Pancreas (tissue), 10 donors: ENCODE measurements around the gene TSC1. TPM values are rescaled to one million over a fixed set of nuclear protein-coding genes. Genes with fewer than 3 reads are reported as not detected.
A peak's percentile ranks its signal among the peaks of the same experiment; 100 is the strongest.

ENCODE experiments used
- ATAC-seq, 4 donors: fragments of 200-7000 bp; cut with Tn5 transposase; one replicate each; pipeline versions ENCODE4 v1.8.0 to v1.9.1; 2020; ENCODE audit warnings: mild to moderate bottlenecking in 4 of 4, moderate library complexity in 4 of 4
- DNase-seq, 6 donors: peaks; one replicate each; pipeline ENCODE4 v3.0.0-alpha.2; 2020
- FAIRE-seq: peaks from 2 replicates; lab custom pipeline; 2012; peaks lifted over from hg19 to GRCh38; lab: Jason Lieb, UNC
- H3K27ac ChIP-seq, 4 donors: fragments of 200-600 bp; sonication (generic); 1 replicate in 3 of 4; 2 replicates in 1 of 4; pipeline versions ENCODE4 v1.5.0 to v1.8.0; 2020
- H3K27me3 ChIP-seq, 4 donors: fragments of 200-600 bp; one replicate each; pipeline ENCODE4 v1.8.0; 2021
- H3K36me3 ChIP-seq, 3 donors: fragments of 200-600 bp; sonication (generic) in 1 of 3; one replicate each; pipeline versions ENCODE4 v1.5.0 to v1.8.0; 2020 to 2021
- H3K4me1 ChIP-seq, 3 donors: fragments of 200-600 bp; one replicate each; pipeline ENCODE4 v1.8.0; 2021
- H3K4me3 ChIP-seq, 4 donors: fragments of 200-600 bp; sonication (generic) in 2 of 4; one replicate each; pipeline versions ENCODE4 v1.5.0 to v1.8.0; 2020 to 2021
- H3K9me3 ChIP-seq, 4 donors: fragments of 200-600 bp; one replicate each; pipeline ENCODE4 v1.8.0; 2021
- CTCF ChIP-seq, 4 donors: fragments of 200-600 bp; sonication (generic) in 3 of 4; IDR thresholded peaks; one replicate each; pipeline versions ENCODE4 v1.5.0 to v1.8.0; 2021; ENCODE audit warnings: antibody characterized with exemption in 4 of 4
- WGBS, 2 donors: extraction: QIAGEN DNeasy Blood & Tissue Kit; methylation state at CpG; one replicate each; pipeline ENCODE4 v1.1.7; 2013; 5-methylcytosine and 5-hydroxymethylcytosine counted together
- intact Hi-C, 3 donors: fragments of 100-400 bp; cut with DNase I; formaldehyde crosslinking; loops; one replicate each; pipeline versions ENCODE4 v1.11.1 to v1.14.2; 2022
- polyA plus RNA-seq, 2 donors: library from polyadenylated mRNA; stranded (reverse); fragments of 200-250 nt; gene quantifications; one replicate each; pipeline ENCODE4 v1.2.3, GENCODE V29; 2013
- total RNA-seq, 6 donors: library from RNA; stranded (reverse); fragmentation: NEBNext Ultra II Directional in 4 of 6; extraction: Animal tissue kit (Norgen Biotek cat#: 25700) in 4 of 6; gene quantifications; one replicate each; pipeline versions ENCODE4 v1.2.1 to v1.2.4, GENCODE V29; 2021 to 2023
- donor health status: healthy with polysubstance abuse.
- donor health status: DM: no; HTN: no; CAD: no; lungs with moderate emphysema.
- donor health status: DM: no; HTN: no; CAD: no.
- donor health status: control.
- donor health status: control.
- donor health status: Bipolar disorder and iron deficiency.
- donor health status: DM: yes; HTN: yes; CAD: no.
- donor health status: DM: no; HTN: no; CAD: no.
- donor health status: DM: no; HTN: no; CAD: no.
- donor health status: DM: yes; HTN: yes; CAD: no.

The TSC1 gene
- total and polyA plus RNA-seq, 8 donors, result 17.1 to 34.5 (median 20.0) TPM

DNA sequence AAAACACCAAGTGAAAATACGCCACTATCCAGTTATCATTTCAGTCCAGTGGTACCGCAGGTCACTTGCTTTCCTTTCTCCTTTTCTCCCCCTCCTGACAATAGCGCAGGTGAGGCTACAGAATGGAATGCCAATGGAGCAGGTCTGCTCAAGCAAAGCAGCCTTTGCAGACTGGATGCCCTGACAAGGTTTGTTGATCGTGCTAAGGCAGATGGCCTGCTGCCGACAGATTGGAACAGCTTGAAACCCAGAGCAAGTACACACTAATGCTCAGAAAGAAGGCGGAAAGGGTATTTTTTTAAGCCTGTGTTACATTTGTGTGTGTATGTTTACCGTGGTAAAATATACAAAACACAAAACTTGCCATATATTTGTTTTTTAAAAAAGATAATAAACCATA, 46.4 kb downstream of the TSC1 start:
- FAIRE-seq, result no peak
- Histone ChIP-seq H3K4me3 (no peak overlapping the region), H3K9me3 (no peaks in the 10 kb centered on the region), H3K27ac (no peak overlapping the region), H3K36me3 (peaks cover 0 to 46% (median 18%) of the 10 kb centered on the region in 3 donors), H3K27me3 (no peaks in the 10 kb centered on the region), H3K4me1 (no peaks in the 10 kb centered on the region)
- TF ChIP-seq CTCF (IDR thresholded peaks at IDR 0.05), result no peak
- 94 to 97% methylated on average over 7 of the region's 7 CpGs for WGBS, 2 donors
- DNase-seq, result no peak
- no peak for ATAC-seq
- intact Hi-C loops, result no loop called here

DNA sequence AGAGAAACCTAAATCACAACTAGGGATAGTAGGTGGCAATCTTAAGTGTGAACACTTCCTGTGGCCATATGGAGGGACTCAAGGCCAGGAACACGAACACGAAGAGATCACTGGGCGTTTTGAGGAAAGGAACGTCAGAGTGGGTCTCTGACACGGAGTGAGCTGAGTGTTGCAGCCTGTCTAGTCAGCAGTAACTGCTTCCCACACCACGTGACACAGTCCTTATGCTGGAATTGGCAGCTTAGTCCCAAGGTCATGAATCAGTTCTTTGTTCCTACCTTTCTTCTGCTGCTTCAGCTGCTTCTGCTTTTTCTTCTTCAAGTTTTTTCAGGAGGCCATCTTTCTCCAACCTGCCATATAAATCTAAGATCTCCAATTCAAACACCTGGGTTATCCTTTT, 47.5 kb downstream of the TSC1 start:
- WGBS, 2 donors, result 58 to 62% methylated on average over 6 of the region's 6 CpGs
- no peaks in the 10 kb centered on the region for H3K4me1 ChIP-seq
- no peaks in the 10 kb centered on the region for H3K27me3 ChIP-seq
- no peak for TF ChIP-seq CTCF (IDR thresholded peaks at IDR 0.05)
- H3K27ac ChIP-seq, result no peak overlapping the region
- ATAC-seq (peak in 1 of 4 donors; percentile 32), DNase-seq (no peak), FAIRE-seq (no peak)
- intact Hi-C loops, result no loop called here
- H3K9me3 ChIP-seq, result no peaks in the 10 kb centered on the region
- no peak overlapping the region for H3K4me3 ChIP-seq
- peaks cover 0 to 46% (median 18%) of the 10 kb centered on the region in 3 donors for H3K36me3 ChIP-seq

GRCh38 chr9:132896264-132896663, 48.2 kb downstream of the TSC1 start:
- H3K36me3 ChIP-seq, result peaks cover 0 to 45% (median 18%) of the 10 kb centered on the region in 3 donors
- H3K9me3 ChIP-seq, result no peaks in the 10 kb centered on the region
- H3K4me1 ChIP-seq, result no peaks in the 10 kb centered on the region
- H3K27me3 ChIP-seq, result no peaks in the 10 kb centered on the region
- TF ChIP-seq CTCF (IDR thresholded peaks at IDR 0.05), result no peak
- H3K4me3 ChIP-seq, result no peak overlapping the region
- FAIRE-seq (no peak), ATAC-seq (no peak), DNase-seq (peak in 1 of 6 donors; percentile 41)
- no peak overlapping the region for H3K27ac ChIP-seq
- WGBS, 2 donors, result 92 to 97% methylated on average over 13 of the region's 13 CpGs
- intact Hi-C loops, result no loop called here

GRCh38 chr9:132894862-132895835, 49.3 kb downstream of the TSC1 start:
- WGBS, 2 donors, result 69 to 70% methylated on average over 9 of the region's 9 CpGs
- Histone ChIP-seq H3K36me3 (peaks cover 0 to 34% (median 18%) of the 10 kb centered on the region in 3 donors), H3K4me1 (no peaks in the 10 kb centered on the region), H3K4me3 (no peak overlapping the region), H3K9me3 (no peaks in the 10 kb centered on the region), H3K27me3 (no peaks in the 10 kb centered on the region), H3K27ac (no peak overlapping the region)
- no peak for ATAC-seq
- no peak for DNase-seq
- TF ChIP-seq CTCF (IDR thresholded peaks at IDR 0.05), result no peak
- intact Hi-C loops, result no loop called here
- no peak for FAIRE-seq

- Histone ChIP-seq H3K27ac (no peak overlapping the region), H3K4me3 (no peak overlapping the region), H3K36me3 (peaks cover 0 to 31% (median 15%) of the 10 kb centered on the region in 3 donors), H3K4me1 (no peaks in the 10 kb centered on the region), H3K27me3 (no peaks in the 10 kb centered on the region), H3K9me3 (no peaks in the 10 kb centered on the region)
- no peak for TF ChIP-seq CTCF (IDR thresholded peaks at IDR 0.05)
- intact Hi-C loops, result no loop called here
- DNase-seq (no peak), FAIRE-seq (no peak), ATAC-seq (peak in 1 of 4 donors; percentile 43)
- 90 to 93% methylated on average over 5 of the region's 5 CpGs for WGBS, 2 donors
These were observed 50.1 kb downstream of the TSC1 start for GRCh38 chr9:132894346-132894745.
